Heart left ventricle (tissue), 16 donors: ENCODE results near the gene RHOC. TPM values are rescaled to one million over a fixed set of nuclear protein-coding genes. Genes with fewer than 3 reads are reported as not detected.

ENCODE experiments used
- ATAC-seq, 4 donors: fragments of 200-7000 bp; cut with Tn5 transposase; one replicate each; pipeline ENCODE4 v1.9.1; 2020 to 2022; ENCODE audit warnings: moderate library complexity in 4 of 4, mild to moderate bottlenecking in 3 of 4, moderate number of reproducible peaks in 1 of 4
- DNase-seq, 5 donors: peaks; one replicate each; pipeline ENCODE4 v3.0.0-alpha.2; 2020
- H3K27ac ChIP-seq, 12 donors: fragments of 200-600 bp; sonication (generic) in 4 of 12; one replicate each; pipeline versions ENCODE4 v1.5.0 to v1.8.0; 2016 to 2022; ENCODE audit warnings: mild to moderate bottlenecking in 2 of 12
- H3K27me3 ChIP-seq, 9 donors: fragments of 200-600 bp; sonication (generic) in 2 of 9; one replicate each; pipeline versions ENCODE4 v1.5.1 to v1.8.0; 2016 to 2022; ENCODE audit warnings: mild to moderate bottlenecking in 3 of 9
- H3K36me3 ChIP-seq, 9 donors: fragments of 200-600 bp; sonication (generic) in 2 of 9; one replicate each; pipeline versions ENCODE4 v1.5.0 to v1.8.0; 2018 to 2022; ENCODE audit warnings: mild to moderate bottlenecking in 2 of 9
- H3K4me1 ChIP-seq, 12 donors: fragments of 200-600 bp; sonication (generic) in 4 of 12; one replicate each; pipeline versions ENCODE4 v1.5.0 to v1.8.0; 2016 to 2022; ENCODE audit warnings: mild to moderate bottlenecking in 3 of 12
- H3K4me3 ChIP-seq, 12 donors: fragments of 200-600 bp; sonication (generic) in 4 of 12; one replicate each; pipeline versions ENCODE4 v1.5.0 to v1.8.0; 2017 to 2022; ENCODE audit warnings: mild to moderate bottlenecking in 9 of 12, moderate library complexity in 4 of 12
- H3K9me3 ChIP-seq, 12 donors: fragments of 200-600 bp; sonication (generic) in 4 of 12; one replicate each; pipeline versions ENCODE4 v1.5.0 to v1.8.0; 2016 to 2022; ENCODE audit warnings: mild to moderate bottlenecking in 1 of 12
- POLR2A ChIP-seq, 2 donors: fragments of 450-650 bp; IDR thresholded peaks; one replicate each; pipeline ENCODE4 v1.6.1; 2017; ENCODE audit warnings: antibody characterized with exemption in 2 of 2, mild to moderate bottlenecking in 2 of 2, moderate library complexity in 2 of 2
- WGBS, 4 donors: extraction: QIAGEN DNeasy Blood & Tissue Kit in 2 of 4; methylation state at CpG; one replicate each; pipeline versions ENCODE4 v1.1.5 to v1.1.7; 2013 to 2018; 5-methylcytosine and 5-hydroxymethylcytosine counted together
- intact Hi-C, 10 donors: fragments of 100-400 bp; cut with DNase I; formaldehyde crosslinking; loops; one replicate each; pipeline versions ENCODE4 v1.11.1 to v1.14.2; 2022
- polyA plus RNA-seq, 2 donors: library from polyadenylated mRNA; stranded (reverse); fragments of 200-250 nt; gene quantifications; one replicate each; pipeline ENCODE4 v1.2.3, GENCODE V29; 2013
- total RNA-seq, 9 donors: library from RNA; depleted of rRNA in 2 of 9; stranded (reverse); fragments of >200 nt in 2 of 9; fragmentation: NEBNext Ultra II Directional in 3 of 9; extraction: Animal tissue kit (Norgen Biotek cat#: 25700) in 3 of 9; gene quantifications; one replicate each; pipeline versions ENCODE4 v1.1.0 to v1.2.4, GENCODE V29; 2016 to 2023
- TF ChIP-seq, protein P1 (sequence below), 12 donors: fragments of 200-600 bp; sonication (generic) in 4 of 12; IDR thresholded peaks; one replicate each; pipeline versions ENCODE4 v1.5.0 to v1.8.0; 2018 to 2022; ENCODE audit warnings: antibody characterized with exemption in 12 of 12, mild to moderate bottlenecking in 5 of 12
- donor health status: ischemic (EF 13 %, LVEDD 7.1; RV severe dilation, severe dysfunction).
- donor health status: healthy with polysubstance abuse.
- donor health status: DM: no; HTN: yes; CAD: no.
- donor health status: DM: no; HTN: no; CAD: no.
- donor health status: ischemic (EF 25% LVEDD 6.9; RV normal size, moderate dysfunction).
- donor health status: ischemic (EF 25% LVEDD 5.7; RV mildly dilated, moderate dysfunction).
- donor health status: healthy.
- donor health status: DM: yes; HTN: yes; CAD: no.
- donor health status: ischemic (EF 35%, LVEDD 5.7; RV mildly dilated, moderate dysfunction).
- donor health status: nonischemic (EF 11% LVEDD 7.7; RV severe dilation, severe dysfunction).
- donor health status: DM: yes; HTN: yes; CAD: no.
- donor health status: PGD.
- donor health status: ischemic (EF 29% LVEDD 5.4; RV normal size, mild dysfunction).
- donor health status: nonischemic (EF 23%, LVEDD 6.1; RV moderate dilation, normal function).

RHOC gene
- total and polyA plus RNA-seq, 11 donors = 147 to 443 (median 217) TPM

GRCh38 chr1:112651205-112651604 is 55.7 kb downstream of the RHOC start:
- ATAC-seq = no peak
- intact Hi-C loops = no loop called here
- WGBS, 4 donors = 97 to 100% (median 99%) methylated on average over 1 of the region's 1 CpG

More at GRCh38 chr1:112651205-112651604, 55.7 kb downstream of the RHOC start:
- no peak overlapping the region for H3K27ac ChIP-seq
- no peaks in the 10 kb centered on the region for H3K9me3 ChIP-seq
- H3K36me3 ChIP-seq = peaks cover 0 to 93% (median 89%) of the 10 kb centered on the region in 9 donors
- H3K4me1 ChIP-seq = no peaks in the 10 kb centered on the region
- TF ChIP-seq POLR2A (IDR thresholded peaks at IDR 0.05) = no peak
- TF ChIP-seq, protein P1, sequence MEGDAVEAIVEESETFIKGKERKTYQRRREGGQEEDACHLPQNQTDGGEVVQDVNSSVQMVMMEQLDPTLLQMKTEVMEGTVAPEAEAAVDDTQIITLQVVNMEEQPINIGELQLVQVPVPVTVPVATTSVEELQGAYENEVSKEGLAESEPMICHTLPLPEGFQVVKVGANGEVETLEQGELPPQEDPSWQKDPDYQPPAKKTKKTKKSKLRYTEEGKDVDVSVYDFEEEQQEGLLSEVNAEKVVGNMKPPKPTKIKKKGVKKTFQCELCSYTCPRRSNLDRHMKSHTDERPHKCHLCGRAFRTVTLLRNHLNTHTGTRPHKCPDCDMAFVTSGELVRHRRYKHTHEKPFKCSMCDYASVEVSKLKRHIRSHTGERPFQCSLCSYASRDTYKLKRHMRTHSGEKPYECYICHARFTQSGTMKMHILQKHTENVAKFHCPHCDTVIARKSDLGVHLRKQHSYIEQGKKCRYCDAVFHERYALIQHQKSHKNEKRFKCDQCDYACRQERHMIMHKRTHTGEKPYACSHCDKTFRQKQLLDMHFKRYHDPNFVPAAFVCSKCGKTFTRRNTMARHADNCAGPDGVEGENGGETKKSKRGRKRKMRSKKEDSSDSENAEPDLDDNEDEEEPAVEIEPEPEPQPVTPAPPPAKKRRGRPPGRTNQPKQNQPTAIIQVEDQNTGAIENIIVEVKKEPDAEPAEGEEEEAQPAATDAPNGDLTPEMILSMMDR (IDR thresholded peaks at IDR 0.05) = no peak
- no peak for DNase-seq
- no peaks in the 10 kb centered on the region for H3K27me3 ChIP-seq
- H3K4me3 ChIP-seq = no peak overlapping the region

Other genes with a start within 250 kb of the RHOC start
- gene WNT2B, start 198.2 kb downstream of the RHOC start, total RNA-seq = 10 to 100 TPM in 1 of 9 donors, 1 to 10 TPM in 8; 1.6 to 16.2 (median 2.8) TPM
- gene WNT2B, start 198.2 kb downstream of the RHOC start, polyA plus RNA-seq = 1 to 10 TPM in 1 of 2 donors, under 1 TPM in 1; 0.71 to 1.6 TPM
- 10 to 100 TPM; 11.4 to 20.3 (median 13.8) TPM for gene ST7L, start 88.0 kb downstream of the RHOC start, total RNA-seq
- gene ST7L, start 88.0 kb downstream of the RHOC start, polyA plus RNA-seq = 1 to 10 TPM; 6.9 to 9.8 TPM
- 10 to 100 TPM; 23.8 to 98.4 (median 32.6) TPM for gene CAPZA1, start 87.3 kb downstream of the RHOC start, total RNA-seq
- 10 to 100 TPM; 17.0 to 46.6 TPM for gene CAPZA1, start 87.3 kb downstream of the RHOC start, polyA plus RNA-seq
- gene MOV10, start 32.5 kb downstream of the RHOC start, total RNA-seq = 10 to 100 TPM in 7 of 9 donors, 1 to 10 TPM in 2; 7.5 to 43.6 (median 13.3) TPM
- gene MOV10, start 32.5 kb downstream of the RHOC start, polyA plus RNA-seq = 10 to 100 TPM; 10.8 to 25.3 TPM
- gene PPM1J, start 8.2 kb upstream of the RHOC start, total RNA-seq = 10 to 100 TPM in 3 of 9 donors, 1 to 10 TPM in 6; 4.2 to 11.5 (median 8.3) TPM
- gene PPM1J, start 8.2 kb upstream of the RHOC start, polyA plus RNA-seq = 1 to 10 TPM; 1.8 to 6.9 TPM
- 100 to 1,000 TPM; 116 to 192 (median 133) TPM for gene SLC16A1, start 249.1 kb upstream of the RHOC start, total RNA-seq
- gene SLC16A1, start 249.1 kb upstream of the RHOC start, polyA plus RNA-seq = 10 to 100 TPM; 60.5 to 75.1 TPM